B cell (primary cell): ENCODE measurements around the gene ARHGAP15.

ENCODE experiments used
- EZH2 ChIP-seq: IDR thresholded peaks from 2 replicates; pipeline ENCODE4 v1.6.1; 2012; ENCODE audit warnings: borderline replicate concordance, low read depth, mild to moderate bottlenecking, moderate library complexity, low read length; ENCODE audit not compliant: insufficient read depth, poor library complexity, severe bottlenecking
- TF ChIP-seq, protein P1 (sequence below): fragments of 200-600 bp; IDR thresholded peaks from one replicate; pipeline ENCODE4 v1.8.0; 2022; ENCODE audit warnings: antibody characterized with exemption, mild to moderate bottlenecking

GRCh38 chr2:143155661-143156060 is 26.4 kb downstream of the ARHGAP15 start:
- TF ChIP-seq, protein P1, sequence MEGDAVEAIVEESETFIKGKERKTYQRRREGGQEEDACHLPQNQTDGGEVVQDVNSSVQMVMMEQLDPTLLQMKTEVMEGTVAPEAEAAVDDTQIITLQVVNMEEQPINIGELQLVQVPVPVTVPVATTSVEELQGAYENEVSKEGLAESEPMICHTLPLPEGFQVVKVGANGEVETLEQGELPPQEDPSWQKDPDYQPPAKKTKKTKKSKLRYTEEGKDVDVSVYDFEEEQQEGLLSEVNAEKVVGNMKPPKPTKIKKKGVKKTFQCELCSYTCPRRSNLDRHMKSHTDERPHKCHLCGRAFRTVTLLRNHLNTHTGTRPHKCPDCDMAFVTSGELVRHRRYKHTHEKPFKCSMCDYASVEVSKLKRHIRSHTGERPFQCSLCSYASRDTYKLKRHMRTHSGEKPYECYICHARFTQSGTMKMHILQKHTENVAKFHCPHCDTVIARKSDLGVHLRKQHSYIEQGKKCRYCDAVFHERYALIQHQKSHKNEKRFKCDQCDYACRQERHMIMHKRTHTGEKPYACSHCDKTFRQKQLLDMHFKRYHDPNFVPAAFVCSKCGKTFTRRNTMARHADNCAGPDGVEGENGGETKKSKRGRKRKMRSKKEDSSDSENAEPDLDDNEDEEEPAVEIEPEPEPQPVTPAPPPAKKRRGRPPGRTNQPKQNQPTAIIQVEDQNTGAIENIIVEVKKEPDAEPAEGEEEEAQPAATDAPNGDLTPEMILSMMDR, result no peak
- no peak for TF ChIP-seq EZH2
